H1 (cell line): Measurements from ENCODE around the gene DLL4. TPM values are rescaled to one million over a fixed set of nuclear protein-coding genes. Genes with fewer than 3 reads are reported as not detected.

Experiments used
- CTCF ChIA-PET: fragments of 300-600 bp; sonication (Branson Sonifier 250); formaldehyde crosslinking; loops from one replicate; lab custom pipeline; 2021; ENCODE audit not compliant: partially characterized antibody; lab: Charles Lee
- POLR2A ChIA-PET: fragments of 300-600 bp; sonication (Branson Sonifier 250); formaldehyde crosslinking; loops from one replicate; lab custom pipeline; 2021; ENCODE audit warnings: inconsistent platforms; ENCODE audit not compliant: partially characterized antibody; lab: Charles Lee
- DNase-seq, 2 experiments: peaks; one replicate each; pipeline versions ENCODE4 v3.0.0 to v3.0.0-alpha.2; 2010 to 2022; ENCODE audit warnings: low spot score in 2 of 2, low read depth in 1 of 2, mixed read lengths in 1 of 2
- FAIRE-seq: peaks from 2 replicates; lab custom pipeline; 2011; peaks lifted over from hg19 to GRCh38; lab: Jason Lieb, UNC
- H2AFZ ChIP-seq: 2 replicates; pipeline ENCODE4 v1.8.1; 2012; ENCODE audit warnings: low read length, inconsistent platforms
- H2AK5ac ChIP-seq: 2 replicates; pipeline ENCODE4 v1.6.1; 2013; ENCODE audit warnings: low read depth, low read length
- H2BK120ac ChIP-seq: replicated peaks from 2 replicates; pipeline ENCODE3; 2013; ENCODE audit warnings: low read depth, low read length, inconsistent platforms
- H2BK12ac ChIP-seq: 2 replicates; pipeline ENCODE4 v1.6.1; 2013; ENCODE audit warnings: low read depth, low read length
- H2BK15ac ChIP-seq: 2 replicates; pipeline ENCODE4 v1.6.1; 2013; ENCODE audit warnings: low read length
- H2BK20ac ChIP-seq: 2 replicates; pipeline ENCODE4 v1.6.1; 2013; ENCODE audit warnings: low read length
- H2BK5ac ChIP-seq: 2 replicates; pipeline ENCODE4 v1.6.1; 2013; ENCODE audit warnings: low read depth, low read length
- H3K14ac ChIP-seq: 2 replicates; pipeline ENCODE4 v1.6.1; 2013; ENCODE audit warnings: inconsistent platforms; ENCODE audit not compliant: insufficient read length
- H3K18ac ChIP-seq: 2 replicates; pipeline ENCODE4 v1.6.1; 2013; ENCODE audit warnings: low read length; ENCODE audit errors: extremely low read depth
- H3K23ac ChIP-seq: 2 replicates; pipeline ENCODE4 v1.6.1; 2013; ENCODE audit warnings: inconsistent platforms; ENCODE audit not compliant: insufficient read length
- H3K23me2 ChIP-seq: 2 replicates; pipeline ENCODE4 v1.6.1; 2013; ENCODE audit warnings: low read depth, low read length
- H3K27ac ChIP-seq: 2 replicates; pipeline ENCODE4 v1.6.1; 2011; ENCODE audit warnings: low read depth, low read length, inconsistent platforms
- H3K27me3 ChIP-seq, 4 experiments: replicated peaks in 1 of 4; 1 replicate in 1 of 4; 2 replicates in 3 of 4; pipeline versions ENCODE4 v1.6.1 to v1.8.1; 2011 to 2013; ENCODE audit warnings: low read length in 3 of 4, mild to moderate bottlenecking in 3 of 4, inconsistent platforms in 2 of 4, mixed read lengths in 2 of 4, moderate library complexity in 1 of 4; ENCODE audit not compliant: control insufficient read depth in 3 of 4, insufficient read depth in 3 of 4; ENCODE audit errors: extremely low read depth in 1 of 4
- H3K36me3 ChIP-seq, 4 experiments: 2 replicates each; pipeline versions ENCODE4 v1.6.1 to v1.8.1; 2011 to 2013; ENCODE audit warnings: mild to moderate bottlenecking in 4 of 4, low read length in 3 of 4, moderate library complexity in 2 of 4, control low read depth in 1 of 4, inconsistent platforms in 1 of 4; ENCODE audit not compliant: insufficient read depth in 4 of 4, control insufficient read depth in 2 of 4
- H3K4ac ChIP-seq: replicated peaks from 2 replicates; pipeline ENCODE3; 2013; ENCODE audit warnings: low read length, low read depth, mixed read lengths, inconsistent platforms; ENCODE audit not compliant: insufficient read length
- H3K4me1 ChIP-seq, 4 experiments: replicated peaks in 1 of 4; 1 replicate in 1 of 4; 2 replicates in 3 of 4; pipeline versions ENCODE4 v1.6.1 to v1.8.1; 2011 to 2013; ENCODE audit warnings: low read length in 3 of 4, inconsistent platforms in 2 of 4, mixed read lengths in 1 of 4; ENCODE audit not compliant: insufficient read depth in 4 of 4, control insufficient read depth in 3 of 4
- H3K4me2 ChIP-seq, 2 experiments: 2 replicates each; pipeline versions ENCODE4 v1.6.1 to v1.8.1; 2011 to 2013; ENCODE audit warnings: low read depth in 2 of 2, low read length in 2 of 2, control low read depth in 1 of 2, inconsistent platforms in 1 of 2, mild to moderate bottlenecking in 1 of 2; ENCODE audit not compliant: insufficient read depth in 1 of 2
- H3K4me3 ChIP-seq, 4 experiments: fragments of 200-600, 300-600 bp in 1 of 4; sonication (generic), shearing (Covaris generic), sonication (Bioruptor Twin) in 1 of 4; 2 replicates each; pipeline versions ENCODE4 v1.5.1 to v1.8.1; 2011 to 2016; ENCODE audit warnings: low read length in 4 of 4, low read depth in 3 of 4, control low read depth in 2 of 4, inconsistent platforms in 2 of 4, mild to moderate bottlenecking in 2 of 4, mixed read lengths in 1 of 4, moderate library complexity in 1 of 4; ENCODE audit not compliant: insufficient read depth in 2 of 4; ENCODE audit errors: extremely low read depth in 1 of 4
- H3K56ac ChIP-seq: replicated peaks from 2 replicates; pipeline ENCODE3; 2013; ENCODE audit warnings: low read depth, mild to moderate bottlenecking, mixed read lengths, low read length, inconsistent platforms; ENCODE audit not compliant: insufficient read length
- H3K79me1 ChIP-seq: 2 replicates; pipeline ENCODE4 v1.6.1; 2013; ENCODE audit warnings: low read depth, low read length, control low read depth
- H3K79me2 ChIP-seq, 2 experiments: 2 replicates each; pipeline versions ENCODE4 v1.6.1 to v1.8.1; 2012 to 2013; ENCODE audit warnings: low read length in 2 of 2, mild to moderate bottlenecking in 2 of 2, inconsistent platforms in 1 of 2; ENCODE audit not compliant: insufficient read depth in 2 of 2, control insufficient read depth in 1 of 2
- H3K9ac ChIP-seq, 4 experiments: replicated peaks in 1 of 4; 1 replicate in 1 of 4; 2 replicates in 3 of 4; pipeline versions ENCODE4 v1.6.1 to v1.8.1; 2011 to 2013; ENCODE audit warnings: low read depth in 3 of 4, low read length in 3 of 4, control low read depth in 2 of 4, mild to moderate bottlenecking in 2 of 4, moderate library complexity in 2 of 4, inconsistent platforms in 1 of 4; ENCODE audit errors: extremely low read depth in 1 of 4
- H3K9me3 ChIP-seq, 2 experiments: 2 replicates each; pipeline versions ENCODE4 v1.6.1 to v1.8.1; 2012 to 2013; ENCODE audit warnings: mild to moderate bottlenecking in 2 of 2, moderate library complexity in 2 of 2, control low read depth in 1 of 2, inconsistent platforms in 1 of 2, low read depth in 1 of 2, low read length in 1 of 2, mixed read lengths in 1 of 2; ENCODE audit not compliant: insufficient read depth in 2 of 2
- H4K20me1 ChIP-seq, 2 experiments: replicated peaks in 1 of 2; 2 replicates each; pipeline versions ENCODE3 to v1.8.1; 2011 to 2013; ENCODE audit warnings: inconsistent platforms in 2 of 2, low read length in 2 of 2, mild to moderate bottlenecking in 1 of 2; ENCODE audit not compliant: insufficient read depth in 2 of 2, control insufficient read depth in 1 of 2
- H4K5ac ChIP-seq: 2 replicates; pipeline ENCODE4 v1.6.1; 2013; ENCODE audit warnings: low read length, low read depth, mixed read lengths, inconsistent platforms; ENCODE audit not compliant: insufficient read length
- H4K8ac ChIP-seq: 2 replicates; pipeline ENCODE4 v1.8.0; 2013; ENCODE audit warnings: mild to moderate bottlenecking, moderate library complexity, low read length, inconsistent platforms; ENCODE audit not compliant: insufficient read depth; ENCODE audit errors: extremely low read depth
- H4K91ac ChIP-seq: replicated peaks from 2 replicates; pipeline ENCODE3; 2013; ENCODE audit warnings: low read length, mixed read lengths, inconsistent platforms; ENCODE audit not compliant: insufficient read length
- BACH1 ChIP-seq: IDR thresholded peaks from 2 replicates; pipeline ENCODE4 v1.6.1; 2012; ENCODE audit warnings: low read length, improper control_type of control experiment
- JUND ChIP-seq: IDR thresholded peaks from 2 replicates; pipeline ENCODE4 v1.6.1; 2011; ENCODE audit warnings: mild to moderate bottlenecking, improper control_type of control experiment, low read length
- POLR2AphosphoS5 ChIP-seq: IDR thresholded peaks from 2 replicates; pipeline ENCODE4 v1.6.1; 2011; ENCODE audit warnings: low read depth, low read length
- SP1 ChIP-seq: IDR thresholded peaks from 2 replicates; pipeline ENCODE4 v1.6.1; 2011; ENCODE audit warnings: low read depth, low read length
- WGBS, 2 experiments: shearing (Covaris generic) in 1 of 2; methylation state at CpG; one replicate each; pipeline versions ENCODE4 v1.1.6 to v1.1.7; 2013 to 2015; ENCODE audit warnings: low lambda C conversion rate in 2 of 2, mixed read lengths in 2 of 2, inconsistent platforms in 1 of 2, low coverage in 1 of 2, missing lambda C conversion rate in 1 of 2; ENCODE audit not compliant: insufficient replicate concordance in 2 of 2, insufficient coverage in 1 of 2, insufficient read length in 1 of 2; ENCODE audit errors: extremely low coverage in 1 of 2, missing lambda C conversion rate in 1 of 2; 5-methylcytosine and 5-hydroxymethylcytosine counted together
- polyA plus RNA-seq, 7 experiments: library from polyadenylated mRNA; depleted of rRNA in 3 of 7; stranded (reverse) in 5 of 7; unstranded in 2 of 7; fragments of >200 nt in 5 of 7; fragments of 200-250 nt in 2 of 7; gene quantifications; 1 replicate in 5 of 7; 2 replicates in 1 of 7; 4 replicates in 1 of 7; pipeline versions ENCODE4 v1.2.1 to v1.2.3, GENCODE V29; 2011 to 2013; ENCODE audit warnings: missing spikeins in 2 of 7, mixed read lengths in 2 of 7
- total RNA-seq: library from RNA; stranded (reverse); fragmentation: NEBNext Ultra II Directional; extraction: Animal tissue kit (Norgen Biotek cat#: 25700); gene quantifications from 2 replicates; pipeline ENCODE4 v1.2.1, GENCODE V29; 2021
- TF ChIP-seq, protein P1 (sequence below): IDR thresholded peaks from 2 replicates; pipeline ENCODE4 v1.6.1; 2012; ENCODE audit warnings: inconsistent platforms

Gene DLL4
- total and polyA plus RNA-seq, 2 of the 8 experiments (the other 6 are each of a cell fraction or from before 2014, with no cell fraction given) = 0.23 to 0.60 TPM

GRCh38 chr15:40886586-40886985, 42.6 kb upstream of the DLL4 start:
- H3K23ac ChIP-seq = no peak overlapping the region
- no peak overlapping the region for H3K4me2 ChIP-seq
- WGBS, 2 experiments = 72% methylated on average over 1 of the region's 1 CpG; no CpG with 5 or more reads in 1 of the 2 experiments
- FAIRE-seq (no peak), DNase-seq (no peak)
- no peaks in the 10 kb centered on the region for H3K9me3 ChIP-seq
- H4K5ac ChIP-seq = no peak overlapping the region
- H2BK5ac ChIP-seq = no peak overlapping the region
- ChIA-PET CTCF (interaction anchor here (0.6 to 10.9 kb wide), 3 partner anchors 8 to 570 kb away, joined by 3 to 63 read pairs (median 3); partner anchors contain the start of gene VPS18), POLR2A (interaction anchor here (0.6 to 2.6 kb wide), 4 partner anchors 8 to 30 kb away, joined by 3 to 12 read pairs (median 3); partner anchors contain the start of gene VPS18)
- no peak overlapping the region for H3K4me3 ChIP-seq
- no peaks in the 10 kb centered on the region for H3K23me2 ChIP-seq
- H2BK120ac ChIP-seq = no peak overlapping the region
- H3K27me3 ChIP-seq = no peaks in the 10 kb centered on the region
- H3K4ac ChIP-seq = no peak overlapping the region
- H3K4me1 ChIP-seq = no peaks in the 10 kb centered on the region
- no peak overlapping the region for H3K18ac ChIP-seq
- no peaks in the 10 kb centered on the region for H3K36me3 ChIP-seq
- no peak overlapping the region for H2BK15ac ChIP-seq
- no peaks in the 10 kb centered on the region for H3K79me2 ChIP-seq
- no peak overlapping the region for H2BK20ac ChIP-seq
- H3K27ac ChIP-seq = no peak overlapping the region
- H2AK5ac ChIP-seq = no peak overlapping the region
- no peak overlapping the region for H2AFZ ChIP-seq
- no peak overlapping the region for H4K91ac ChIP-seq
- TF ChIP-seq SP1 (no peak), JUND (no peak), POLR2AphosphoS5 (no peak), BACH1 (no peak)
- TF ChIP-seq, protein P1, sequence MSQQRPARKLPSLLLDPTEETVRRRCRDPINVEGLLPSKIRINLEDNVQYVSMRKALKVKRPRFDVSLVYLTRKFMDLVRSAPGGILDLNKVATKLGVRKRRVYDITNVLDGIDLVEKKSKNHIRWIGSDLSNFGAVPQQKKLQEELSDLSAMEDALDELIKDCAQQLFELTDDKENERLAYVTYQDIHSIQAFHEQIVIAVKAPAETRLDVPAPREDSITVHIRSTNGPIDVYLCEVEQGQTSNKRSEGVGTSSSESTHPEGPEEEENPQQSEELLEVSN = no peak
- no peak overlapping the region for H3K9ac ChIP-seq
- no peak overlapping the region for H3K14ac ChIP-seq
- no peak overlapping the region for H3K56ac ChIP-seq
- no peak overlapping the region for H4K8ac ChIP-seq
- H4K20me1 ChIP-seq = no peaks in the 10 kb centered on the region
- H2BK12ac ChIP-seq = no peak overlapping the region
- H3K79me1 ChIP-seq = no peaks in the 10 kb centered on the region
